Sigmoid colon (tissue), 4 donors: Measurements from ENCODE around the gene USB1.

ENCODE experiments used
- EP300 ChIP-seq, 4 donors: sonication (generic); formaldehyde crosslinking; IDR thresholded peaks; one replicate each; pipeline ENCODE4 v1.6.1; 2017; ENCODE audit warnings: antibody characterized with exemption in 4 of 4
- POLR2AphosphoS5 ChIP-seq, 4 donors: sonication (generic); formaldehyde crosslinking; IDR thresholded peaks; one replicate each; pipeline ENCODE4 v1.6.1; 2017; ENCODE audit warnings: antibody characterized with exemption in 4 of 4
- TF ChIP-seq, protein P1 (sequence below), 4 experiments: fragments of 450-650 bp in 3 of 4; fragments of 200-600 bp in 1 of 4; IDR thresholded peaks; one replicate each; pipeline ENCODE4 v1.5.1; 2016 to 2019; ENCODE audit warnings: antibody characterized with exemption in 4 of 4, mild to moderate bottlenecking in 3 of 4, moderate library complexity in 2 of 4

DNA sequence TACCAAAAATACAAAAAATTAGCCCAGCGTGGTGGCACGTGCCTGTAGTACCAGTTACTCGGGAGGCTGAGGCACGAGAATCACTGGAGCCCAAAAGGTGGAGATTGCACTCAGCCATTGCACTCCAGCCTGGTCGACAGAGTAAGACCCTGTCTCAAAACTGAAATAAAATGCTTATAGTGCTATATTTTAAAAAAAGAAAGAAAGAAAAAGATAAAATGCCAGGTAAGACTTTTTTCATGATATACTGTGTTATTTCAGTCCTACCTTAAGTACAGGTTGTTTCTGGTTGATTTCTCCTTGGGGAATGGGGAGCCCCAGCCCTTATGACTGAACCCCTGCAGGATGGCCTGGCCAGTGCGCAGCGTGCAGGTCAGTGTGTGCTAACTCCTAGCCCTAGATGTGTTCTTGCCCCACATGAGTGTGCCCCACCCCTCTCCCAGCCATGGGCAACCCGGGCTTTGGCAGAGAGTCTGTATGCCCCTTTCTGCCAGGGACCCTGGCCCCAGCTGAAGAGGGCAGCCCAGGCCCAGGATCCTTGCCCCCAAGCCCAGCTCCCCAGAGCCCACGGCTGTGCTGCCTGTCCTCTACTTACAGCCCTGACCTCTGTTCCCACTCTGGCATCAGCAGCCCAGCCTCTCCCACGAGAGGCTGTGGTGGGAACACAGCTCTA is 31.6 kb upstream of the USB1 start:
- TF ChIP-seq, protein P1, sequence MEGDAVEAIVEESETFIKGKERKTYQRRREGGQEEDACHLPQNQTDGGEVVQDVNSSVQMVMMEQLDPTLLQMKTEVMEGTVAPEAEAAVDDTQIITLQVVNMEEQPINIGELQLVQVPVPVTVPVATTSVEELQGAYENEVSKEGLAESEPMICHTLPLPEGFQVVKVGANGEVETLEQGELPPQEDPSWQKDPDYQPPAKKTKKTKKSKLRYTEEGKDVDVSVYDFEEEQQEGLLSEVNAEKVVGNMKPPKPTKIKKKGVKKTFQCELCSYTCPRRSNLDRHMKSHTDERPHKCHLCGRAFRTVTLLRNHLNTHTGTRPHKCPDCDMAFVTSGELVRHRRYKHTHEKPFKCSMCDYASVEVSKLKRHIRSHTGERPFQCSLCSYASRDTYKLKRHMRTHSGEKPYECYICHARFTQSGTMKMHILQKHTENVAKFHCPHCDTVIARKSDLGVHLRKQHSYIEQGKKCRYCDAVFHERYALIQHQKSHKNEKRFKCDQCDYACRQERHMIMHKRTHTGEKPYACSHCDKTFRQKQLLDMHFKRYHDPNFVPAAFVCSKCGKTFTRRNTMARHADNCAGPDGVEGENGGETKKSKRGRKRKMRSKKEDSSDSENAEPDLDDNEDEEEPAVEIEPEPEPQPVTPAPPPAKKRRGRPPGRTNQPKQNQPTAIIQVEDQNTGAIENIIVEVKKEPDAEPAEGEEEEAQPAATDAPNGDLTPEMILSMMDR (IDR thresholded peaks at IDR 0.05): no peak
- TF ChIP-seq POLR2AphosphoS5 (IDR thresholded peaks at IDR 0.05): no peak
- no peak for TF ChIP-seq EP300 (IDR thresholded peaks at IDR 0.05)
